Measurements from ENCODE around the gene RHBDL3.
"Not testable (repeated sequence)": the region's sequence is repeated elsewhere in the genome, so short reads cannot be mapped to it uniquely, and the experiment has no call there.

The RHBDL3 gene

GRCh38 chr17:32265192-32265923 is at the start of gene RHBDL3:
RHBDL3 (plus strand) TSS chr17:32265832; CDS start chr17:32266190, 358 bp downstream.
- peak; percentile 2 for DNase-seq (ENCODE audit: low spot score)

GRCh38 chr17:32222621-32223020 is 43.0 kb upstream of the RHBDL3 start:
- no peak for DNase-seq (ENCODE audit: low spot score)

GRCh38 chr17:32223703-32224102 is 41.9 kb upstream of the RHBDL3 start:
- no peak for DNase-seq (ENCODE audit: low spot score)

GRCh38 chr17:32226886-32227285 is 38.7 kb upstream of the RHBDL3 start:
- DNase-seq (ENCODE audit: low spot score): no peak

GRCh38 chr17:32227910-32228309 is 37.7 kb upstream of the RHBDL3 start:
- DNase-seq (ENCODE audit: low spot score): no peak

- DNase-seq (ENCODE audit: low spot score): no peak
Measured at GRCh38 chr17:32235588-32235987, 30.0 kb upstream of the RHBDL3 start.

- DNase-seq (ENCODE audit: low spot score): no peak
Measured at GRCh38 chr17:32239456-32239855, 26.2 kb upstream of the RHBDL3 start.

- DNase-seq (ENCODE audit: low spot score): no peak
Measured at GRCh38 chr17:32240750-32241149, 24.9 kb upstream of the RHBDL3 start.

GRCh38 chr17:32241640-32242039 is 24.0 kb upstream of the RHBDL3 start:
- no peak for DNase-seq (ENCODE audit: low spot score)

- DNase-seq (ENCODE audit: low spot score): no peak
Measured at GRCh38 chr17:32249475-32249874, 16.2 kb upstream of the RHBDL3 start.

- DNase-seq (ENCODE audit: low spot score): peak; percentile 68
Measured at GRCh38 chr17:32253117-32253611, 12.5 kb upstream of the RHBDL3 start.

- no peak for DNase-seq (ENCODE audit: low spot score)
Measured at GRCh38 chr17:32256012-32256700, 9.5 kb upstream of the RHBDL3 start.

- DNase-seq (ENCODE audit: low spot score): no peak
Measured at GRCh38 chr17:32256701-32257019, 9.0 kb upstream of the RHBDL3 start.

- no peak for DNase-seq (ENCODE audit: low spot score)
Measured at GRCh38 chr17:32258383-32259140, 7.1 kb upstream of the RHBDL3 start.

- DNase-seq (ENCODE audit: low spot score): no peak
Measured at GRCh38 chr17:32259586-32259985, 6.0 kb upstream of the RHBDL3 start.

GRCh38 chr17:32261417-32261736 is 4.3 kb upstream of the RHBDL3 start:
- DNase-seq (ENCODE audit: low spot score): no peak

- no peak for DNase-seq (ENCODE audit: low spot score)
Measured at GRCh38 chr17:32261936-32262510, 3.6 kb upstream of the RHBDL3 start.

GRCh38 chr17:32263515-32263914 is 2.1 kb upstream of the RHBDL3 start:
- not testable (repeated sequence) for DNase-seq (ENCODE audit: low spot score)

- DNase-seq (ENCODE audit: low spot score): no peak
Measured at GRCh38 chr17:32264140-32264799, 1.4 kb upstream of the RHBDL3 start.

GRCh38 chr17:32264823-32265191 is 825 bp upstream of the RHBDL3 start:
- DNase-seq (ENCODE audit: low spot score): no peak

GRCh38 chr17:32266051-32266388 is 388 bp downstream of the RHBDL3 start:
- no peak for DNase-seq (ENCODE audit: low spot score)
